GM12892 (cell line): Measurements from ENCODE around the gene GPAT3.

ENCODE experiments used
- POLR2A ChIP-seq: IDR thresholded peaks from 2 replicates; pipeline ENCODE4 v1.6.1; 2011; ENCODE audit warnings: low read depth, low read length, control low read depth
- POLR2AphosphoS5 ChIP-seq: IDR thresholded peaks from 2 replicates; pipeline ENCODE4 v1.6.1; 2011; ENCODE audit warnings: low read depth, low read length, control low read depth

GRCh38 chr4:83563998-83564397, 28.1 kb downstream of the GPAT3 start:
- no peak for TF ChIP-seq POLR2A
- no peak for TF ChIP-seq POLR2AphosphoS5
